ENCODE data around the gene BTF3. TPM values are rescaled to one million over a fixed set of nuclear protein-coding genes. Genes with fewer than 3 reads are reported as not detected.
"Not testable (repeated sequence)": the region's sequence is repeated elsewhere in the genome, so short reads cannot be mapped to it uniquely, and the experiment has no call there.

The BTF3 gene
- total RNA-seq, 1 donor from 2014 or later = 421 TPM

GRCh38 chr5:73486119-73486899 is 11.9 kb upstream of the BTF3 start:
- no peak for DNase-seq (ENCODE audit: low spot score)

- DNase-seq (ENCODE audit: low spot score) = not testable (repeated sequence)
Measured at GRCh38 chr5:73487257-73487656, 11.0 kb upstream of the BTF3 start.

- DNase-seq (ENCODE audit: low spot score) = no peak
Measured at GRCh38 chr5:73487815-73488214, 10.4 kb upstream of the BTF3 start.

- no peak for DNase-seq (ENCODE audit: low spot score)
Measured at GRCh38 chr5:73488806-73489205, 9.4 kb upstream of the BTF3 start.

GRCh38 chr5:73490088-73490487 is 8.2 kb upstream of the BTF3 start:
- no peak for DNase-seq (ENCODE audit: low spot score)

GRCh38 chr5:73491155-73491554 is 7.1 kb upstream of the BTF3 start:
- DNase-seq (ENCODE audit: low spot score) = no peak

GRCh38 chr5:73493421-73493820 is 4.8 kb upstream of the BTF3 start:
- DNase-seq (ENCODE audit: low spot score) = no peak

GRCh38 chr5:73494721-73495120 is 3.5 kb upstream of the BTF3 start:
- no peak for DNase-seq (ENCODE audit: low spot score)

- DNase-seq (ENCODE audit: low spot score) = peak; percentile 21
Measured at GRCh38 chr5:73495772-73496335, 2.4 kb upstream of the BTF3 start.

GRCh38 chr5:73496984-73497457 is 1.2 kb upstream of the BTF3 start:
- DNase-seq (ENCODE audit: low spot score) = no peak

GRCh38 chr5:73497497-73498056 is 665 bp upstream of the BTF3 start:
- DNase-seq (ENCODE audit: low spot score) = no peak

GRCh38 chr5:73499187-73499586 is 945 bp downstream of the BTF3 start:
- DNase-seq (ENCODE audit: low spot score) = no peak

GRCh38 chr5:73499756-73500155 is 1.5 kb downstream of the BTF3 start:
- DNase-seq (ENCODE audit: low spot score) = no peak

- no peak for DNase-seq (ENCODE audit: low spot score)
Measured at GRCh38 chr5:73501406-73501805, 3.2 kb downstream of the BTF3 start.

GRCh38 chr5:73506459-73506955 is 8.3 kb downstream of the BTF3 start:
- no peak for DNase-seq (ENCODE audit: low spot score)

- DNase-seq (ENCODE audit: low spot score) = no peak
Measured at GRCh38 chr5:73507062-73507461, 8.8 kb downstream of the BTF3 start.

GRCh38 chr5:73508521-73508920 is 10.3 kb downstream of the BTF3 start:
- peak; percentile 22 for DNase-seq (ENCODE audit: low spot score)

GRCh38 chr5:73513996-73514395 is 15.8 kb downstream of the BTF3 start:
- peak; percentile 51 for DNase-seq (ENCODE audit: low spot score)

- DNase-seq (ENCODE audit: low spot score) = no peak
Measured at GRCh38 chr5:73514418-73514817, 16.2 kb downstream of the BTF3 start.

- peak; percentile 28 for DNase-seq (ENCODE audit: low spot score)
Measured at GRCh38 chr5:73515232-73515631, 17.0 kb downstream of the BTF3 start.

GRCh38 chr5:73519531-73520283 is 21.5 kb downstream of the BTF3 start:
- DNase-seq (ENCODE audit: low spot score) = peak; percentile 74

- DNase-seq (ENCODE audit: low spot score) = no peak
Measured at GRCh38 chr5:73522989-73523388, 24.7 kb downstream of the BTF3 start.
